Stimulated activated CD4-positive, alpha-beta T cell treated with anti-CD3 and anti-CD28 coated beads, Interleukin-4, amount 100 ng/mL, for 4 hours (primary cell): ENCODE results near the gene NTNG1.
"Not testable (repeated sequence)": the region's sequence is repeated elsewhere in the genome, so short reads cannot be mapped to it uniquely, and the experiment has no call there.

Experiments
- DNase-seq, 2 experiments: peaks; one replicate each; pipeline ENCODE4 v3.0.0-alpha.2; 2020

Gene NTNG1

DNA sequence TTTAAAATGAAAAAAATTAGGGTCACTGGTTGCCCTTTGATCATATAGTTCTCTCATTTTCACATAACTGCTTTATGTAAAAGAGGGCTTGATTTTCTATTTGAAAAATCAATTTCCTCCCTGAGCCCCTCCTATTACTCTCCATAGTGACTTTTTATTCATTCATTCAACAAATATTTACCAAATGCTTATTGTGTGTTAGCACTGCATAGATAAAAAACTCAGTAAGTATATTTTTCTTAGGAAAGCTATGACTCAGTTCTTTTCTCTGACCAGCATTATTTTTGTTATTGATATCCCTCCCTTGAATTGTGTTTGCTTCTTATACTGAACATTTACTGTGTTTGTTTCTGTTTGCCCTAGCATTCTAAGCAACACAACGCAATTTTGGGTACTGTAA lies 59.8 kb downstream of the NTNG1 start:
- no peak for DNase-seq

DNA sequence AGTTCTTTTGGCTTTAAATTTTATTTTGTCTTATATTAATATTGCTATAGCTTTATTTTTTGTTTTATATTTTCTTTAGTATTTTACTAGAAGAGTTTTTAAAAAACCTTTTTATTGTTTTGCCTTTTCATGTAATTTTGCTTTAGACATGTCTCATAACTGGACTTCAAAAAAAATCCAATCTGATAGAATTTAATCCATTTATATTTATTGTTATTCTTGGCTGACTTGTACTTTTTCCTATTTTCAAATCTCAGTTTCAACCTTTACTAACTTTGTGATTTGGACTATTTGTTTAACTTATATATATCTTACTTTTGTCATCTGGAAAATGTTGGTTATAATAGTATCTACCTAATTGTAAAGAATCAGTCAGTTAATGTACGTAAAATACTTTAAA lies 61.2 kb downstream of the NTNG1 start:
- DNase-seq = no peak

DNA sequence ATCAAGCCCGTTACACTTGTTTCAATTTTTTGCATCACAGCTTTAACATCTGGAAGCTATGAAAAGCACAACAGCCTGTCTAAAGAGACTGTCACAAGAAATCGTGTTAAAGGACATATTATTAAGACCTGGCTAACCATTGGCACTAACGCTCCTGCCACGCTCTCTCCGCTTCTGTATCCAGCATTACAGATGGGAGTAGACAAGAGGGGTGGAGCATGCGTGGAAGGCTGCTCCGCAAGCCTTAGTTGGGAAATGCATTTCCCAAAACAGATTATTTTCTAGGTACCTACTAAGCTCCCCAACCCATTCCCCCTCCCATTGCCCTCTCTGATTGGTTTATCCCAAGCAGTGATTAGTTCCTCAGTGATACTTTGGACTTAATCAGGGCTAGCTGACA lies 72.4 kb downstream of the NTNG1 start:
- no peak for DNase-seq

DNA sequence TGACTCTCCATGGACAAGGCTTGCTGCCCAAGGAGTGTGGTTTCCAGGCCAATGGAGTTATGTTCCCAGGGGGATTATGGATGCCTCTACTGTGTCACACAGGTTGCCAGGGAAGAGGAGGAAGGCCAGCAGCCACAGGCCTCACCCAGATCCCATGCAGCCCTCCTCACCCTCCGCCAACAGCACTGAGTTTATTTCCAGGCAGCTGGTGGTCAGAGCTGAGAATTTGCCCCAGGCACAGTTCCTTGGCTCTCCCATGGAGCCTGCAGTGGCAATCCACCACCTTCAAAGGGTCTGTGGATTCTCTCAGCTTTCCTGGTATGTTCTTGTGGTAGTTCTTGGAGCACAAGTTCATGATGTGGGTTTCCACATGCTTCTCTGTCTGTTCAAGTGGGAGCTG lies 79.2 kb downstream of the NTNG1 start:
- no peak for DNase-seq

DNA sequence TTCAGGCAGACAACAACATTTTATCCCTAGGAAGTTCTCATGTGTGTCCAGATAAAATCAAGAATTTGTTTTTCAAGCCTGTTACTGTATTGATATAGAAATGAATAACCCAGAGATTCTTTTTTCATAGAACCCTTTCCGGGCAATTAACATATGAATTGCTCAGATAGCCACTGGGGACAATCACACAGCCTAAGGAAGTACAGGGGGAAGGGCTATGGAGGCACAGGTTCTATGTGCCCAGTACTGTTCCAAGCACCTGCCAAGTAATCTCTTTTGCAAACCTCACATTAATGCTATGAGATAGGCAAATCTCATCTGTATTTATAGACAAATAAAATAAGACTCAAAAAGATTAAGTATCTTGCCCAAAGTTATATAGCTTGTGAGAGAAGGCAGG lies 84.9 kb downstream of the NTNG1 start:
- no peak for DNase-seq

DNA sequence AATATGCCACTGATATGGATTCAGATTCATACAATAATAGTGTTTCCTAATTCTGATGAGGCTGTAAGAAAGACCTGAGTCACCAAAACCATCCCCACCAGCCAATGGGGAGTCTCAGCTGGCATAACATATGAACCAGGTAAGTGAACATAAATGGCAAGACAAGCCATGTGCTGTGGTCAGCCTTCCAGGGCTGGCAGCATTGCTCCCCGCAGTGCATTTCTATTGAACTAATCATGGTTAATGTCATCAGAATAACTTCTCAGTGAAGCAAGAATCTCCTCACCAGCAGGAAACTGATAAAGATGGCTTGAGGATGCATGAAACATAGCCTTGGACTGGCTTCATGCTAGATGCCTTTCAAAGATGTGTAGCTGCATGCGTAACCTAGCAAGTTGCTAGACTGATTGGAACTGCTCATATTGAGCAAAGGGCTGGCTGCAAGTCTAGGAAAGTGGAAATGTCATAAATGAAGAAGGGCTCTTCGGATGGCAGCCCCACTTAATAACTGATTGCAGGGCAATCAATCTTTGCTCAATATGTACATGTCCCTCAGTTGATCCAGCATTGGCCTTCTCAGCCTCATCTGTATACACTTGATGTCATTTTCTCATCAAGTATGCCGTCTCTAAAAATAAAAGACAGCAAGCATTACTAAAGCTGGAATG lies 88.0 kb downstream of the NTNG1 start:
- no peak for DNase-seq

DNA sequence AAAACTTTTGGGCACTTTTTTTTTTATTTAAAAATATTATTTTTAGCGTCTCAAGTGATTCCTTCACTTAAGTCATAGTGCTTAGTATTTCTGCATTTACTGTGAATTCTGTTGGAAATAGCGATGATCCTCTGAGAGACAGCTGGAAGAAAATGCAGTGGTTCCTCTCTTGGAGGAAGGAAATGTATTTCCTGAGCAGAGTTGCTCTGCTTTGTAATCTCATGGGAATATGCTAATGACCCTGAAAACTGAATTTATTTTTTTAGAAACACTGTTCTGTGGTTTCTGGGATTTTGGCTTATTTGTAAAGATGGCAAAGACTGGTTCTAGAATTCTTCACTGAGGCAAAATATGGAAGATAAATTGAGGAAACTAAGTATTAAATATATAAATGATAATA lies 88.9 kb downstream of the NTNG1 start:
- no peak for DNase-seq

DNA sequence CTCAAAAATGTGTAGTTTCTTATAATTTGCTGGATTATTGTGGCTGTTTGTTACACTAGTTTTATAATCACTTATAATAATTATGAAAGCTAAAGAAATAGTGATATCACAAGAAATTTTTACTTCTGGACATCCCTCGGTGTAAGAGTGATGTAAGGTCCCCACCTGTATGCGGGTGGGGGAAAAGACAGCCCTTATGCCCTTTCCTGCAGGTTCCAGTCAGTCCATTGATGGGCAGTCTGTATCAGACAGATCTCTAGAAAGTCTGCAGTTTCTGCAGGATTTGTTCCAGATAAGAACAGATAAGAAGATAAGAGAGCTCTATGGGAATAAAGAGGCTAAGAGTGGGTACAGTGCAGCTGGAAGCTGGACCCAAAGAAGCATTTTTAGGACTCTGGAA lies 89.3 kb downstream of the NTNG1 start:
- no peak for DNase-seq

DNA sequence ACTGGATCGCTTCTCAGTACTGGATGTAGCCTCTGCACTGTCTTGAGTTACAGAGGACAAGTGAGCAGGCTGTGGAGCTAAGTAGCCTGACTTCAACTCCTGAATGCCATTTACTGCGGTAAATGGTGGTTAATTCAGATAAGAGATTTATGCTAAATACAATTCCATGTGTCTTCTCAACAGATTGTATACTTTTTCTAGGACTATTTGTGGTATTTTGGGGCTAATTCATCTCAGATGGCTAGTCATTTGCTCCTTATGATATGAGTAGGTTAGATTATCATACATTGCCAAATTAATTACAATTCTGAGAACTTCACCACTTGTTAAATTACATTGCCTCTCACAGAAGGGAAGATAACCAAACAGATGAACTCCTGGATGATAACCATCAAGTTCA lies 90.5 kb downstream of the NTNG1 start:
- no peak for DNase-seq

DNA sequence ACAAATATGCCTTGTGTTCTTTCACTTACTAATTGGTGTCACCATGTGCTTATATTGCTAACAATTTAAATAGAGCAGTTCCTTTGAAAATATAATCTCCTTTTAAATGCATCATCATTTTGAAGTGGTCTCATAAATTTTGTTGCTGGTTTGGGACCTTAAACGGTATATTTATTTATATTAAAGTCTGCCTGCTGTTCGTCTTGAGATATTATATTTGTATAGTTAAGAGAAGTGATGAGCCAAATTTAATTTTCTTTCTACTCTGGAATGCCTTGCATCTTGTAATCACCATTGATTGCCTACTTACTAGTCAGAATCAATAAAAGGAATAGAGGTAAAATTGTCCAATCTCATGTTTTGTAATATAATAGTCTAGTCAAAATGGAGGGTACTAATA lies 91.6 kb downstream of the NTNG1 start:
- DNase-seq = no peak

DNA sequence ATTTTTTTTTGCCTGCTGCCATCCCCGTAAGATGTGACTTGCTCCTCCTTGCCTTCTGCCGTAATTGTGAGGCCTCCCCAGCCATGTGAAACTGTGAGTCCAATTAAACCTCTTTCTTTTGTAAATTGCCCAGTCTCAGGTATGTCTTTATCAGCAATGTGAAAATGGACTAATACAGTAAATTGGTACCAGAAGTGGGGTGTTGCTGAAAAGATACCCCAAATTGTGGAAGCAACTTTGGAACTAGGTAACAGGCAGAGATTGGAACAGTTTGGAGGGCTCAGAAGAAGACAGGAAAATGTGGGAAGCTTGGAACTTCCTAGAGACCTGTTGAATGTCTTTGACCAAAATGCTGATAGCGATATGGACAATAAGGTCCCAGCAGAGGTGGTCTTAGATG lies 95.9 kb downstream of the NTNG1 start:
- DNase-seq = not testable (repeated sequence)

DNA sequence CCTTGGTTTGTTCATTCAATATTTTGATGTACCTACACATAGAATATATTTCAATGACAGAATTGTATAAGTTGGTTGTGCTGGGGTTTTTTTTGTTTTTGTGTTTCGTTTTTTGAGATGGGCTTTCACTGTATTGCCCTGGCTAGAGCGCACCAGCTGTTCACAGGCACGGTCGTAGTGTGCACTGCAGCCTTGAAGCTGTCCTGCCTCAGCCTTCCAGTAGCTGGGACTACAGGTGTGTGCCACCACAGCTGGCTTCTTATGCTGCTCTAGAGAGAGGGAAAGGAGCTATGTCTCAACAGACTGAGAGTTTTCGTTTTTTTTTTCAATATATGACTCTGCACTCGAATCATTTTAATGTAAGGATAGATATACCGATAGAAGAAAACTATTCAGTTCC lies 102.6 kb downstream of the NTNG1 start:
- DNase-seq = no peak

DNA sequence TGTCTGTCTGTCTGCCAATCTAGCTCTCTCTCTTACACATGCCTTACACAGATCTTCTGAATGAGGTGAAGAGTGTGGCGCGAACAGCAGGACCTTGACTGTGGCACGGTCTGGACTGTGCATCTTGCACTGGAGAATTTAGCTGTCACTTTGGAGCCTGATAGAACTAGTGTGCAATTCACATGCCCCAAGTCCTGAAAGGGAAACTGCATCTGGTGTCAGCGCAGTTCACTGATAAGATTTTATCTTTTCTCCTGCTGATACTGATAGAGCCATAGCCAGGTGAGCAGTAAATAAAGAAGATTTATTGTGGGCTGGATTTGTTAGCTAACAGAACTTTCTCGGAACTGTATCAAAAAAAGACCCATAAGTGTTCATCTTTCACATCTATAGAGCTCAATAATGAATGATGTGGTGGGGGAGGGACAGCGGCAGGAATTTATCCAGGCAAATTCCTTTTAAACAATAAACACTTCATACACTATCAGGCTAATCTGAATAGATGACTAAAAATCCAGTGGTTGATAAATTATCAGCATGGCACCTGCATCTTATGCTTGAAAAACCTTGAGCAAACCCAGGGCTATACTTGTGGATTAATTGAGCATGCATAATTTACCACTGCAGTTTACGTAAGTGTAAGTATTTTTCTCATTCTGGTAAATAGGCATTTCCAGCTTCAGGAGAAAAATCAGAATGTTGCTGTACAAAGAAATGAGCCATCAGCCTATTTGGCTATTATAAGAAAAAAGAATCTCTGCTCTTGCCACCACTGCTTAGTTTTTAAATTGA lies 104.1 kb downstream of the NTNG1 start:
- no peak for DNase-seq

DNA sequence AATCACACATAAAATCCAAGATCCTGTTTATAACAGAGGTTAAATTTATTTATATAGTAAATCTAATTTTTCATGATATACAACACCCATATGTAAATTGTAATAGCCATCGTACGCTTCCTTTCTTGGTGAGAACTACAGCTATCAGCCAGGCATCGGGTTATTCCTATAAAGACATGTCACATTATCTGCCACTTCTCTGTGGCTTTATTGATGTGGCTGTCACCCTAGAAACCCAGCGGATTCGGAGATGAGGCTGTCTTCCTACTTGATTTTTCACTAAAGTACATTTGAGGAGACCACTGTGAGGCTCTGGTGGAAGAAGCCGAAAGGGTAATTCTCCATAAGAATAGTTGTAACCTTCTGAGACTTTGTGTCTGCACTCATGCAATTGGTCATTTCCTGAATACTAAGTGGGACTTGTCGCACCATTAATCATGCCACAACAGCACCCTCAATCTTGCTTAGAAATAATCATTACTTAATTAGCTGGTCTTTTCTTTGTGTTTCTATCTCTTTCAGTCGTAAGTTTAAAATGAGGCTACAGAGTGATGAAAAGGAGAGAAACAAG lies 106.0 kb downstream of the NTNG1 start:
- DNase-seq = no peak

DNA sequence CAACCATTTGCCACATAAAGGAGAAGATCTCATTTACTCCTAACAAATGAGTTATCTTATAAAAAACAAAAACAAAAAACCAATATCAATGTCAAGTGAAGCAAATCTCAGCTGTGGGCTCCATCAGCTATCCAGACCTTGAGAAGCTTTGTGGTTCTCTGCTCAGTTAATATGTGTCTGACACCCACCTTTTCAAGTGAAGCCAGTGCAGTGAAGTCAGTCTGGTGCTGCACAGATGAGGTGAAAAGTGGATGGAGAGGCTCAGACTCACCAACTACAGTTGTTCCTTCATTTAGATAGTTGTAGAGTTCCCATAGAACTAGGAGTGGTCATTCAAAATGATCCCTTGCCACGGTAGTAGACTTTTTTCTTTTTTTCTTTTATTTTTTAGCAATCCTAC lies 106.8 kb downstream of the NTNG1 start:
- DNase-seq = no peak

DNA sequence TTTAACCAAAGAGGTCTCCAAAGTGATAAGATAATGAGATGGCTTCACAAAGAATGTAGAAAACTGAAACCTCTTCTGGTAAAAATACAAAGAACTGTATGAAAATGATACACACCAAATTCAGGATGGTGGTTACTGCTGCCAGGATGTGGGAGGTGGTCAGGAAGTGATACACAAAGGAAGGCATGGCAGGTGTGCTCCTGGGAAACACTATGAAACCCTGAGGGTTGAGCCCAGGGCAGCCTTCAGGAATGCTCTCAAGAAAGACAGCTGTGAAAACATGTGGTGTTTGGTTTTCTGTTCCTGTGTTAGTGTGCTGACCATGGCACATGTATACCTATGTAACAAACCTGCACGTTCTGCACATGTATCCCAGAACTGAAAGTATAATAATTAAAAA lies 109.3 kb downstream of the NTNG1 start:
- DNase-seq = no peak

DNA sequence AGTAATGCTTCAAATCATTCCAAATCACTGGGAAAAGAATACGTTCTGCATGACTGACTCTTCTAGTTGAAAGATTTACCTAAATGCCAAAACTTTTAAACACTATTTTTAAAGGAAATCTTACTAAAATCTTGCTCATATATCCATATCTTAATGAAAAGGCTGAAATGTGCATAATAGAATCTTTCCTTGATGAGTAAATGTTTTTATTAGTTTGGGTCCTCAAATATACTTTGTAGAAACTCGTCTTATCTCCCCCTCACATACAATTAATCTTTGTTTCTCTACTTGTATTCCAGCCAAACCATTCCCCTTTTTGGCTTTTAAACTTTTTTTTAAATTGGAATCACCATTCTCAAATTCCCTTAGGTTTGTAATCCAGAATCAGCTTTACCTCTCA lies 110.2 kb downstream of the NTNG1 start:
- DNase-seq = no peak

DNA sequence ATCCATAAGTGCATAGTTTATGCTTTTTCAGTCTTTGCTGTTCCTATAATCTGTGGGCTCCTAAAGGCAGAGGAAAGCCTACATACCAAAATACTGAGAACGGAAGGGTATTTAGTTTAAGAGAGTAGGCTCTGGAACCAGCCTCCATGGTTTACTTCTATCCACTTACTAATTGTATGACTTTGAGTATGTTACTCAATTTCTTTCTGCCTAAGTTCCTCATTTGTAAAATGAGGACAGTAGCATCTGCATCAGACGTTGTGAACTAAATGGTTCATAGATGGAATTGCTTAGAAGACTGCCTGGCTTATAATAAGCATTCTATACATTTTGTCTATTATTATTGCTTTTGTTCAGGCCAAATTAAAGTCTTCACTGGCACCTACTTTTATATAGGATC lies 111.0 kb downstream of the NTNG1 start:
- no peak for DNase-seq

DNA sequence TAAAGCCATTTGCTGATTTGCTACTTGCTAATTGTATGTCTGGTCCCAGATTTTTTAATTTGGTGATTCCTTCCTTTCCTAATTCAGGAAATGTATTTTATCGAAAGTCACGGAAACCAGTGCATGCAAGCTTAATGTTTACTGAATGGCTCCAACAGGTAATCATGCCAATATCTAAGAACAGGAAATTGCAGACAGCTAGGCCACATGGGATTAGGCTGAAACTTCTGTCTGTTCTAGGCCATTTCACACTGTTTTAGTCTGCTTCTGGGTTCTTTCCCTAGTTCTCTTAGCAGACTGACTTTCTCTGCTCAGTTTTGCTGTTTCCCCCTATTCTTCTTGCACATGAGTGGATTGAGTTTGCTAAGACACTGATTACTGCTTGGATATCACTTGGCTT lies 111.4 kb downstream of the NTNG1 start:
- no peak for DNase-seq

DNA sequence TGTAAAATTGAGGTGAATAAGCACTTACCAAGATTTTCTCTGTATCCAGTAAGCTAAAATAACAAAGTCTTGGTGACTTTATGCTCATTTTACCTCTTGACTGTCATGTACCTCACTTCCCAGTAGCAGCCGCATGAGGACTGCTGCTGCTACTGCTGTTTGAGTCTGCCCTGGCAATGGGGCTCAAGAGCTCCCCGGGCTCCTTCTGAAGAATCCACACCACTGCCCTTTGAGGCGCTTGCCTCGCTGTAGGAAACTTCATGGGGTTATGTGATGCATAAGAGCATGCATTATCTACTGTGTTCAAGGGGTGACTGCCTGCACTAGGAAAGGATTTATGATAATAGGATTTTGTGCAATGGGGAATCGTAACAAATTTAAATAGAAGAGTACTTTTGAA lies 113.5 kb downstream of the NTNG1 start:
- no peak for DNase-seq

DNA sequence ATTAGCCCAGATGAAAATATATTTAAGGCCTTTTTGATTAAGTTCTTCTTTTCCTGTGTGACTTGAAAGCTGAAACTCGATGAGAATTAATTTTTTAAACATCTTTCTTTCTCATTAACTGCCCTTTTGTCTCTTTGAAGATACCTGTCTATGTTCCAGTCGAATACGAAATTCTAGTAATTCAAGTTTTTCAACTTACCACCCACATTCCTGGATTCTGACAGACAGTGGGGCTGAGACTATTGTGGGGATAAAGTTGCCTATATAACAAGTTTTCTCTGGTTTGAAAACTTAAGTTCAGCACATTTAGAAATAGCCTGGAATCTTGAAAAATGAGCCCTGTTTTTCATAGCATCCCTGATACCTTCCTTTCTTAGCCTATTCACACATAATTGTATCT lies 114.6 kb downstream of the NTNG1 start:
- no peak for DNase-seq

DNA sequence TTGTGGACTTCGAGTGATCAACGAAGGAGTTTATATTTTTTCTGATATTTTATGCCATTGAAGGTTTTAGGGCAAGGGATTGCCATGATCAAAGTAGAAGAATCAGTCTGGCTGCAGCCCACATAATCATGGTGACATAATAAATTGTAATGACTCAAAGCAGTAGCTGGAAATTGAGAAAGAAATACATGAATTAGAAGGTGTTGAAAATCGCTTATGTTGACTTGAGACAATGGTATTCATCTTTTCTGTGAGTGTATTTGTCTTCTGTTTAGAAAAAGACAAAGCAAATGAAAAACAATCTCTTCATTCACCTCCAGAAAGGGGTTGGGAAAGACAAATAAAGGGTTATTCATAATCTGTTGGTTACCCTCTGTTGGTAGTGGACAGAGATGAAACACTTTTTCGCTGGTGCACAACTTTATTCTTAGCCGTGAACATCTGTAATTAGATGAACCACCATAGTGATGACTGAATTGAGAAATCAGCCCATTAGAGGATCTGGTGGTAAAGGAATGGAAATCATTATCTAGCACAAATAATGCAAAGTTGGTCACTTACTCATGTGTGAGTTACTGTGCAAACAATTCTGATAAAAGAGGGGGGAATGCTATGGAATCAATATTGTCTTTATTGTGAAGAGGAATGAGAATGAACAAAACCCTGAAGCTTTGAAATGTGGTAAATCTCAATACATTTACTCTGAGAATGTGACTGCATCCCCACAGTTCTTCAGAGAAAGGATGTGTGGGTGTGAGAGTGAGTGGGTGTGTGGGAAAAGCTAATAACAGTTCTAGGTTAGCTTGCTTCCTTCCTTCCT lies 121.8 kb downstream of the NTNG1 start:
- no peak for DNase-seq

DNA sequence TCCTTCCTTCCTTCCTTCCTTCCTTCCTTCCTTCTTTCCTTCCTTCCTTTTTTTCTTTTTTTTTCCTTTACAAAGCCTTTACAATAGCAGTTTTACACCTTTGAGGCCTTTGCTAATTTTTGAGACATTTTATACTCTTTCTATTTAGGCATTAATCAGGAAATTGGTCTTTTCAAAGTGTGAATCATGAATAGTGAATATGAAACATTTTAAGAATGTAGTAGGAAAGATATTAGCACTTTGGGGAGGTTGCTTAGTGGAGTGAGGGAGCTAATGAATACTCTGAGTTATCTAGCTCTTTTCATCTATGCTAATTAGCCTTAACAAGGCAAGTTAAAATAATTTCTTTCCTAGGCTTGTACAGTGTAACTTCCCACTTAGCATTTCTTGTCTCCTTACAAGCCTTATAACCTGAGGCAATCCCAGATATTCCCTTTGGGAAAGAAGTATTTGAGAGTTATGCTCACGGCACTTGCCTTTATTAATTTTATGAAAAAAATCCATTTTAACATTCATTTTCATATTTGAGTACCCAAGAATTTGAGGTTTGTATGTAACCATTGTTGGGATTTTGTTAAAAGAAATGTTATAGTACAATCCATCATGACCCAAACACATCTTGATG lies 122.6 kb downstream of the NTNG1 start:
- no peak for DNase-seq
